Esophagus squamous epithelium (tissue), 5 donors: ENCODE measurements around the gene HIVEP1. TPM values are rescaled to one million over a fixed set of nuclear protein-coding genes. Genes with fewer than 3 reads are reported as not detected.
A peak's percentile ranks its signal among the peaks of the same experiment; 100 is the strongest.

ENCODE experiments used
- DNase-seq: peaks from one replicate; lab custom pipeline; 2025; lab: John Stamatoyannopoulos, UW
- H3K27ac ChIP-seq, 4 donors: fragments of 200-600 bp; sonication (generic); one replicate each; pipeline ENCODE4 v1.5.1; 2016 to 2019; ENCODE audit warnings: mild to moderate bottlenecking in 1 of 4
- H3K27me3 ChIP-seq, 4 donors: fragments of 200-600 bp; sonication (generic); 1 replicate in 3 of 4; 2 replicates in 1 of 4; pipeline versions ENCODE4 v1.5.1 to v1.6.0; 2017 to 2021; ENCODE audit warnings: antibody characterized with exemption in 1 of 4
- H3K36me3 ChIP-seq, 3 donors: fragments of 200-600 bp; sonication (generic); one replicate each; pipeline ENCODE4 v1.5.1; 2016 to 2019
- H3K4me1 ChIP-seq, 3 donors: fragments of 200-600 bp; sonication (generic); one replicate each; pipeline ENCODE4 v1.5.1; 2017 to 2019
- H3K4me3 ChIP-seq, 4 donors: fragments of 200-600 bp; sonication (generic); 1 replicate in 3 of 4; 2 replicates in 1 of 4; pipeline ENCODE4 v1.5.1; 2016 to 2019; ENCODE audit warnings: mild to moderate bottlenecking in 2 of 4, moderate library complexity in 1 of 4
- H3K9me3 ChIP-seq, 3 donors: fragments of 200-600 bp; sonication (generic); one replicate each; pipeline ENCODE4 v1.5.1; 2016 to 2019
- CTCF ChIP-seq, 6 experiments: fragments of 450-650 bp in 4 of 6; fragments of 200-600 bp in 2 of 6; sonication (generic) in 2 of 6; IDR thresholded peaks; one replicate each; pipeline ENCODE4 v1.5.1; 2016 to 2019; ENCODE audit warnings: antibody characterized with exemption in 6 of 6, mild to moderate bottlenecking in 4 of 6, moderate library complexity in 4 of 6
- POLR2A ChIP-seq, 4 donors: fragments of 450-650 bp; IDR thresholded peaks; one replicate each; pipeline ENCODE4 v1.6.1; 2017; ENCODE audit warnings: antibody characterized with exemption in 4 of 4, mild to moderate bottlenecking in 4 of 4, moderate library complexity in 3 of 4
- WGBS, 2 donors: methylation state at CpG; one replicate each; pipeline ENCODE4 v1.1.5; 2018; 5-methylcytosine and 5-hydroxymethylcytosine counted together
- intact Hi-C: fragments of 100-400 bp; cut with DNase I; formaldehyde crosslinking; loops from one replicate; pipeline ENCODE4 v1.15.0; 2022
- total RNA-seq, 4 donors: library from RNA; depleted of rRNA; stranded (reverse); fragments of >200 nt; gene quantifications; one replicate each; pipeline ENCODE4 v1.1.0, GENCODE V29; 2016
- donor health status: DM: yes; HTN: yes; CAD: no.

HIVEP1 gene
- total RNA-seq, 4 donors from 2014 or later: 11.0 to 22.3 (median 20.7) TPM

- WGBS, 2 donors: 55 to 66% methylated on average over 5 to 6 of the region's 6 CpGs
Observed at GRCh38 chr6:12068899-12069557, 56.9 kb downstream of the HIVEP1 start.

GRCh38 chr6:12069891-12070529 is 57.9 kb downstream of the HIVEP1 start:
- TF ChIP-seq CTCF (IDR thresholded peaks at IDR 0.05) (no peak), POLR2A (IDR thresholded peaks at IDR 0.05) (no peak)
- DNase-seq: no peak
- no peaks in the 10 kb centered on the region for H3K27me3 ChIP-seq
- 94 to 95% methylated on average over 9 of the region's 9 CpGs for WGBS, 2 donors
- H3K27ac ChIP-seq: no peak overlapping the region
- no peaks in the 10 kb centered on the region for H3K36me3 ChIP-seq
- H3K4me3 ChIP-seq: no peak overlapping the region
- H3K9me3 ChIP-seq: no peaks in the 10 kb centered on the region
- intact Hi-C loops: no loop called here
- H3K4me1 ChIP-seq: peaks cover 0 to 33% (median 9%) of the 10 kb centered on the region in 3 donors

More at GRCh38 chr6:12068899-12069557, 56.9 kb downstream of the HIVEP1 start:
- no peaks in the 10 kb centered on the region for H3K36me3 ChIP-seq
- H3K9me3 ChIP-seq: no peaks in the 10 kb centered on the region
- no peak overlapping the region for H3K4me3 ChIP-seq
- H3K4me1 ChIP-seq: peaks cover 0 to 29% (median 8%) of the 10 kb centered on the region in 3 donors
- no peak for DNase-seq
- TF ChIP-seq POLR2A (IDR thresholded peaks at IDR 0.05) (no peak), CTCF (IDR thresholded peaks at IDR 0.05) (no peak)
- H3K27ac ChIP-seq: peak overlapping the region in 1 of 4 donors; percentile 4
- H3K27me3 ChIP-seq: no peaks in the 10 kb centered on the region
- intact Hi-C loops: no loop called here

DNA sequence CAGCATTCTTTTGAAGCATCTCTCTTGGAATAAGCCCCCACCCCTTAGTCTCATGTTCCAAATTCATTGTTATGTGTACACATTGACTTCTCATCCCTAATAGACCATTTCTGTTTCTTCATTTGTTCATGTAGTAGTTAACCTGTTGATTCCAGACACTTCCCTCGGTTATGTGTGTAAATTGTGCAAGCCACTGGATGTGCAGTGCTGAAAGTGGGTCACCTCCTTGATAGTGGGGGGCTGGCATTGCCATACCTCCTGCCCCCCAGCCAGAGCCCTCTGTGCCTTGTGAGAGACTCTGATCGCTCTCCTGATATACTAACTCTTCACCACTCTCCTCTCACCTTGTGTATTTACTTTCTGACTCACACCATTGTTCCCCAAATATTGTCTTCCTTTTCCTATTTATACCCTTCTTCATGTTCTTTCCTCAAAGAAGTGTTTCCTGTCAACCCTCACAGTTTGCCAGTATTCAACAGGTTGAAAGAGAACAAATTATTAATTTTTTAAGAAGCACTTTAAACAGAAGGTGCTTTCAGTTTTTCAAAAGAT is 59.0 kb downstream of the HIVEP1 start:
- no peaks in the 10 kb centered on the region for H3K9me3 ChIP-seq
- H3K27me3 ChIP-seq: no peaks in the 10 kb centered on the region
- peaks cover 0 to 39% (median 8%) of the 10 kb centered on the region in 3 donors for H3K4me1 ChIP-seq
- 62 to 78% methylated on average over 2 of the region's 2 CpGs for WGBS, 2 donors
- H3K4me3 ChIP-seq: no peak overlapping the region
- no peak overlapping the region for H3K27ac ChIP-seq
- intact Hi-C loops: no loop called here
- no peak for DNase-seq
- TF ChIP-seq CTCF (IDR thresholded peaks at IDR 0.05) (no peak), POLR2A (IDR thresholded peaks at IDR 0.05) (no peak)
- no peaks in the 10 kb centered on the region for H3K36me3 ChIP-seq

DNA sequence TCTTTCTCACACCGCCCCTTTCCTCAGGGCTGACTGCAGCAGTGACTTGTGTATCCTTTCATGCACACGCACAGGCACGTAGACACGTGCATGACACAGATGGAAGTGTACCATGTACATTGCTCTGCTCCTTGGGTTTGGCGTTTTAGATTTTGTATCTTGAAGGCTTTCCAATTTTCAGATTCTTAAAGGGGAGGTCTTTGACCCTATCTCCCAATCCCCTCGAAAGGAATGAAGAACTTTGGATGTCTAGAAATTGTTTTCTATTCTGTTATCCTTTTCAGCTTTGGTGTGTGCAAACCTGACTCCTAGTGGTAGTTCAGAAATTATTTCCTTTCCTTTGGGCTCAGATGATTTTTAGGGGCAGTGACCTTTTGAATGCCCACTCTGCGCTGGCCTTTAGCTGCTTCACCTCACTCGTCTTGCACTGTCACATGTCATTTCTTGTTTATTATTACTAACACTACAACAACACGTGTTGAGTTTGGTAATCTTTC is 63.0 kb downstream of the HIVEP1 start:
- no peak overlapping the region for H3K27ac ChIP-seq
- H3K27me3 ChIP-seq: no peaks in the 10 kb centered on the region
- TF ChIP-seq CTCF (IDR thresholded peaks at IDR 0.05) (peak in 5 of 6 experiments; percentile 19 to 56 (median 40)), POLR2A (IDR thresholded peaks at IDR 0.05) (no peak)
- H3K4me1 ChIP-seq: peaks cover 0 to 24% (median 4%) of the 10 kb centered on the region in 3 donors
- 39 to 43% methylated on average over 9 of the region's 9 CpGs for WGBS, 2 donors
- H3K4me3 ChIP-seq: no peak overlapping the region
- intact Hi-C loops: no loop called here
- H3K36me3 ChIP-seq: no peaks in the 10 kb centered on the region
- DNase-seq: no peak
- no peaks in the 10 kb centered on the region for H3K9me3 ChIP-seq
